A673 (cell line): ENCODE measurements around the gene SSBP4. TPM values are rescaled to one million over a fixed set of nuclear protein-coding genes. Genes with fewer than 3 reads are reported as not detected.

ENCODE experiments used
- BruUV-seq: library from RNA; stranded (reverse); fragments of 400-500 nt; replicated peaks from 2 replicates; lab custom pipeline; 2021; lab: Mats Ljungman, UMichigan
- CTCF ChIA-PET: fragments of 300-600 bp; sonication (Branson Sonifier 250); formaldehyde crosslinking; loops from one replicate; lab custom pipeline; 2022; ENCODE audit warnings: antibody characterized with exemption; lab: Charles Lee
- POLR2A ChIA-PET: fragments of 300-600 bp; sonication (Branson Sonifier 250); formaldehyde crosslinking; loops from one replicate; lab custom pipeline; 2022; ENCODE audit warnings: antibody characterized with exemption; ENCODE audit not compliant: low non-redundant PET; lab: Charles Lee
- DNase-seq: peaks from one replicate; pipeline ENCODE4 v3.0.0-alpha.2; 2015; ENCODE audit warnings: low spot score
- H3K27ac ChIP-seq: fragments of 200-600 bp; sonication (generic); 2 replicates; pipeline ENCODE4 v1.5.1; 2016; ENCODE audit warnings: mixed run types, low read depth, mild to moderate bottlenecking, mixed read lengths, antibody characterized with exemption, low read length; ENCODE audit not compliant: poor library complexity, severe bottlenecking
- H3K27me3 ChIP-seq: fragments of 200-600 bp; sonication (generic); replicated peaks from 2 replicates; pipeline ENCODE4 v1.6.1; 2017; ENCODE audit warnings: mixed run types, low read depth, mild to moderate bottlenecking, mixed read lengths, antibody characterized with exemption, low read length; ENCODE audit not compliant: insufficient read depth, poor library complexity
- H3K36me3 ChIP-seq: fragments of 200-600 bp; sonication (generic); 2 replicates; pipeline ENCODE4 v1.6.1; 2016; ENCODE audit warnings: mixed run types, mild to moderate bottlenecking, mixed read lengths, antibody characterized with exemption, low read length; ENCODE audit not compliant: insufficient read depth, poor library complexity, severe bottlenecking
- H3K4me1 ChIP-seq: fragments of 200-600 bp; sonication (generic); 2 replicates; pipeline ENCODE4 v1.6.1; 2017; ENCODE audit warnings: mixed run types, mild to moderate bottlenecking, mixed read lengths, antibody characterized with exemption, low read length; ENCODE audit not compliant: insufficient read depth, poor library complexity, severe bottlenecking
- H3K4me3 ChIP-seq: fragments of 200-600 bp; sonication (generic); 2 replicates; pipeline ENCODE4 v1.5.1; 2016; ENCODE audit warnings: low read depth, mixed run types, mild to moderate bottlenecking, mixed read lengths, low read length; ENCODE audit not compliant: poor library complexity, severe bottlenecking
- H3K9me3 ChIP-seq: fragments of 200-600 bp; sonication (generic); 2 replicates; pipeline ENCODE4 v1.6.1; 2016; ENCODE audit warnings: mixed run types, low read depth, mild to moderate bottlenecking, mixed read lengths, antibody characterized with exemption, low read length; ENCODE audit not compliant: poor library complexity, severe bottlenecking
- EZH2 ChIP-seq: fragments of 200-600 bp; sonication (generic); IDR thresholded peaks from 2 replicates; pipeline ENCODE4 v1.6.1; 2017; ENCODE audit warnings: borderline replicate concordance, low read depth, mild to moderate bottlenecking, mixed read lengths, antibody characterized with exemption, low read length; ENCODE audit not compliant: poor library complexity, severe bottlenecking
- intact Hi-C: fragments of 100-400 bp; cut with micrococcal nuclease; formaldehyde crosslinking; loops from one replicate; pipeline ENCODE4 v1.10.0; 2022; ENCODE audit not compliant: unreplicated experiment
- total RNA-seq: library from RNA; stranded (reverse); gene quantifications from 2 replicates; pipeline ENCODE4 v1.2.3, GENCODE V29; 2021
- TF ChIP-seq, protein P1 (sequence below): fragments of 300-800, 200-600 bp; sonication (generic); conservative IDR thresholded peaks from 2 replicates; pipeline ENCODE4 v1.5.1; 2017; ENCODE audit warnings: low read depth, mild to moderate bottlenecking, antibody characterized with exemption, low read length, moderate library complexity, mixed read lengths

SSBP4 gene
- total RNA-seq, 1 experiment from 2014 or later = 248 TPM

GRCh38 chr19:18420930-18421329 lies 1.7 kb downstream of the SSBP4 start:
- Histone ChIP-seq H3K4me3 (peak overlapping the region; percentile 88), H3K27ac (peak overlapping the region; percentile 99), H3K36me3 (peaks cover 2% of the 10 kb centered on the region), H3K27me3 (no peaks in the 10 kb centered on the region), H3K9me3 (no peaks in the 10 kb centered on the region), H3K4me1 (peaks cover 79% of the 10 kb centered on the region)
- POLR2A ChIA-PET = no interaction called here
- no peak for TF ChIP-seq EZH2
- TF ChIP-seq, protein P1, sequence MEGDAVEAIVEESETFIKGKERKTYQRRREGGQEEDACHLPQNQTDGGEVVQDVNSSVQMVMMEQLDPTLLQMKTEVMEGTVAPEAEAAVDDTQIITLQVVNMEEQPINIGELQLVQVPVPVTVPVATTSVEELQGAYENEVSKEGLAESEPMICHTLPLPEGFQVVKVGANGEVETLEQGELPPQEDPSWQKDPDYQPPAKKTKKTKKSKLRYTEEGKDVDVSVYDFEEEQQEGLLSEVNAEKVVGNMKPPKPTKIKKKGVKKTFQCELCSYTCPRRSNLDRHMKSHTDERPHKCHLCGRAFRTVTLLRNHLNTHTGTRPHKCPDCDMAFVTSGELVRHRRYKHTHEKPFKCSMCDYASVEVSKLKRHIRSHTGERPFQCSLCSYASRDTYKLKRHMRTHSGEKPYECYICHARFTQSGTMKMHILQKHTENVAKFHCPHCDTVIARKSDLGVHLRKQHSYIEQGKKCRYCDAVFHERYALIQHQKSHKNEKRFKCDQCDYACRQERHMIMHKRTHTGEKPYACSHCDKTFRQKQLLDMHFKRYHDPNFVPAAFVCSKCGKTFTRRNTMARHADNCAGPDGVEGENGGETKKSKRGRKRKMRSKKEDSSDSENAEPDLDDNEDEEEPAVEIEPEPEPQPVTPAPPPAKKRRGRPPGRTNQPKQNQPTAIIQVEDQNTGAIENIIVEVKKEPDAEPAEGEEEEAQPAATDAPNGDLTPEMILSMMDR = no peak
- no peak for DNase-seq
- BruUV-seq = no TSS peak
- CTCF ChIA-PET = no interaction called here
- intact Hi-C loops = no loop called here

DNA sequence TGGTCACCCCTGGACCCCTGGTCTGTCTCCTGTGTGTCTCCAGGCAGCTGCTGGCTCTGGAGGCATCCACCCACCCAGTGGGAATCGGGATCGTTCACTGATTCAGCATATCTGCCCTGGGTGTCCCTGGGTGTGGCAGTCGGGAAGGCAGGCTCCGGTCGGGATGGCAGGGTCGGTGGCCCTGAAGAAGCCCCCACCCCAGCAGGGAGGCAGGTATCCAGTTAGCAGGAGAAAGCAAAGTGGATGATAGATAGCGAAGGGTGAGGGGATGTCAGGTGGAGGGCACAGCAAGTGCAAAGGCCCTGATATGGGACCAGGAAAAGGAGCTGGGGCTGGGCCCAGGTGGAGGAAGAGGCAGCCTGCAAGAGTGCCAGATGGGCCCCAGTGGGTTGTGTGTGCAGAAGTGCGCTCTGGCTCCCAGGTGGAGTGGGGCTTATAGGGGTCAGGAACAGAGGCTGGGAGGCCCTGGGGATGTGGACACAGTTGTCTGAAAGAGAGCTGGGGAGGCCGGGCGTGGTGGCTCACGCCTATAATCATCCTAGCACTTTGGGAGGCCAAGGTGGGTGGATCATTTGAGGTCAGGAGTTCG lies 2.3 kb downstream of the SSBP4 start:
- Histone ChIP-seq H3K9me3 (no peaks in the 10 kb centered on the region), H3K4me1 (peaks cover 79% of the 10 kb centered on the region), H3K36me3 (peaks cover 2% of the 10 kb centered on the region), H3K4me3 (peak overlapping the region; percentile 88), H3K27me3 (no peaks in the 10 kb centered on the region), H3K27ac (peak overlapping the region; percentile 99)
- intact Hi-C loops = no loop called here
- TF ChIP-seq, protein P1 = no peak
- TF ChIP-seq EZH2 = no peak
- ChIA-PET CTCF (no interaction called here), POLR2A (no interaction called here)
- DNase-seq = no peak
- no TSS peak for BruUV-seq

GRCh38 chr19:18422530-18423191 lies 3.5 kb downstream of the SSBP4 start:
- peaks cover 76% of the 10 kb centered on the region for H3K4me1 ChIP-seq
- peak overlapping the region; percentile 99 for H3K27ac ChIP-seq
- no peak for DNase-seq
- no peak for TF ChIP-seq EZH2
- TF ChIP-seq, protein P1 = no peak
- BruUV-seq = no TSS peak
- POLR2A ChIA-PET = no interaction called here
- H3K27me3 ChIP-seq = no peaks in the 10 kb centered on the region
- H3K9me3 ChIP-seq = no peaks in the 10 kb centered on the region
- peaks cover 2% of the 10 kb centered on the region for H3K36me3 ChIP-seq
- peak overlapping the region; percentile 10 for H3K4me3 ChIP-seq
- CTCF ChIA-PET = no interaction called here
- intact Hi-C loops = no loop called here
